Loucy (cell line): ENCODE results near the gene TGFB2.

Source experiments
- H2AFZ ChIP-seq: fragments of 200-600 bp; sonication (generic); 2 replicates; pipeline ENCODE4 v1.6.0; 2016; ENCODE audit warnings: antibody characterized with exemption, mild to moderate bottlenecking, low read length, moderate library complexity
- H3F3A ChIP-seq: fragments of 200-600 bp; 2 replicates; pipeline ENCODE4 v1.6.0; 2016; ENCODE audit warnings: antibody characterized with exemption, low read depth, mild to moderate bottlenecking
- H3K27me3 ChIP-seq: fragments of 200-600 bp; sonication (generic); 2 replicates; pipeline ENCODE4 v1.6.1; 2014; ENCODE audit warnings: low read length, mild to moderate bottlenecking; ENCODE audit not compliant: insufficient read depth, poor library complexity, severe bottlenecking
- H3K36me3 ChIP-seq: fragments of 200-600 bp; sonication (generic); 2 replicates; pipeline ENCODE4 v1.6.1; 2016; ENCODE audit warnings: low read length; ENCODE audit not compliant: insufficient read depth
- H3K4me1 ChIP-seq: fragments of 200-600 bp; sonication (generic); 2 replicates; pipeline ENCODE4 v1.5.1; 2014; ENCODE audit warnings: low read length, mild to moderate bottlenecking; ENCODE audit not compliant: insufficient read depth, poor library complexity, severe bottlenecking
- H3K4me2 ChIP-seq: fragments of 200-600 bp; sonication (generic); 2 replicates; pipeline ENCODE4 v1.6.0; 2014; ENCODE audit warnings: antibody characterized with exemption, low read length, low read depth, mild to moderate bottlenecking; ENCODE audit not compliant: poor library complexity, severe bottlenecking
- H3K4me3 ChIP-seq: fragments of 200-600 bp; sonication (generic); 2 replicates; pipeline ENCODE4 v1.5.1; 2014; ENCODE audit warnings: low read length, mild to moderate bottlenecking, mixed read lengths; ENCODE audit not compliant: poor library complexity, severe bottlenecking
- H3K79me2 ChIP-seq: fragments of 200-600 bp; sonication (generic); 2 replicates; pipeline ENCODE4 v1.6.1; 2014; ENCODE audit warnings: low read length; ENCODE audit not compliant: insufficient read depth
- H3K9ac ChIP-seq: fragments of 200-600 bp; sonication (generic); 2 replicates; pipeline ENCODE4 v1.6.0; 2014; ENCODE audit warnings: mild to moderate bottlenecking, low read depth, low read length, moderate library complexity; ENCODE audit not compliant: poor library complexity, severe bottlenecking
- H3K9me2 ChIP-seq: fragments of 200-600 bp; sonication (generic); replicated peaks from 2 replicates; pipeline ENCODE4 v1.6.1; 2016; ENCODE audit warnings: low read depth, low read length, mixed read lengths
- H3K9me3 ChIP-seq: fragments of 200-600 bp; sonication (generic); 2 replicates; pipeline ENCODE4 v1.6.1; 2014; ENCODE audit warnings: mild to moderate bottlenecking, antibody characterized with exemption, low read length, low read depth; ENCODE audit not compliant: insufficient read depth
- H4K20me1 ChIP-seq: fragments of 200-600 bp; sonication (generic); 2 replicates; pipeline ENCODE4 v1.6.0; 2014; ENCODE audit warnings: antibody characterized with exemption, low read length, mild to moderate bottlenecking; ENCODE audit not compliant: insufficient read depth, poor library complexity, severe bottlenecking
- EZH2phosphoT487 ChIP-seq: fragments of 200-600 bp; IDR thresholded peaks from 2 replicates; pipeline ENCODE4 v1.6.1; 2018; ENCODE audit warnings: antibody characterized with exemption, mild to moderate bottlenecking, moderate library complexity, borderline replicate concordance
- TF ChIP-seq, protein P1 (sequence below): fragments of 200-600 bp; sonication (generic); conservative IDR thresholded peaks from 2 replicates; pipeline ENCODE4 v1.5.1; 2014; ENCODE audit warnings: mild to moderate bottlenecking, antibody characterized with exemption, low read length

The TGFB2 gene

DNA sequence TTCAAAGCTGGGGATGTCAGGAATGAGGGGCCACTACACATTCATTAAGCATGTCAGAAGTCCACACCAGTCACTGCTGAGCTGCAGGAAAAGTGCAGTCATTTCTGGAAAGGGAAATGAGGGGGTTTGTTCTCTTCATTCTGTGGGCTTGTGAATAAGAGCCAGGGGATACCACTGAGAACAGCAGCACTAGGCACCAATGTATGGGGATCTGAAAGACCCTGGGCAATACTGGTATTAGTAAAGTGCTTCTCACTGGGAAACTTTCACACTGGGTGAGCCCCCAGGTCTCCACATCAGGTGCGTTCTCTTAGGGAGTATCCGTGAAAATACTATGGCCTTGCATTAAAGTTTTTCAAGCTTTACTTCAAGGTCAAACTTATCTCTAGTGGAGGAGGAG is 49.9 kb downstream of the TGFB2 start:
- no peak overlapping the region for H3K4me2 ChIP-seq
- no peaks in the 10 kb centered on the region for H3F3A ChIP-seq
- no peaks in the 10 kb centered on the region for H3K79me2 ChIP-seq
- no peak overlapping the region for H3K4me3 ChIP-seq
- TF ChIP-seq EZH2phosphoT487, result no peak
- TF ChIP-seq, protein P1, sequence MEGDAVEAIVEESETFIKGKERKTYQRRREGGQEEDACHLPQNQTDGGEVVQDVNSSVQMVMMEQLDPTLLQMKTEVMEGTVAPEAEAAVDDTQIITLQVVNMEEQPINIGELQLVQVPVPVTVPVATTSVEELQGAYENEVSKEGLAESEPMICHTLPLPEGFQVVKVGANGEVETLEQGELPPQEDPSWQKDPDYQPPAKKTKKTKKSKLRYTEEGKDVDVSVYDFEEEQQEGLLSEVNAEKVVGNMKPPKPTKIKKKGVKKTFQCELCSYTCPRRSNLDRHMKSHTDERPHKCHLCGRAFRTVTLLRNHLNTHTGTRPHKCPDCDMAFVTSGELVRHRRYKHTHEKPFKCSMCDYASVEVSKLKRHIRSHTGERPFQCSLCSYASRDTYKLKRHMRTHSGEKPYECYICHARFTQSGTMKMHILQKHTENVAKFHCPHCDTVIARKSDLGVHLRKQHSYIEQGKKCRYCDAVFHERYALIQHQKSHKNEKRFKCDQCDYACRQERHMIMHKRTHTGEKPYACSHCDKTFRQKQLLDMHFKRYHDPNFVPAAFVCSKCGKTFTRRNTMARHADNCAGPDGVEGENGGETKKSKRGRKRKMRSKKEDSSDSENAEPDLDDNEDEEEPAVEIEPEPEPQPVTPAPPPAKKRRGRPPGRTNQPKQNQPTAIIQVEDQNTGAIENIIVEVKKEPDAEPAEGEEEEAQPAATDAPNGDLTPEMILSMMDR, result no peak
- H4K20me1 ChIP-seq, result no peaks in the 10 kb centered on the region
- no peaks in the 10 kb centered on the region for H3K4me1 ChIP-seq
- H3K9me2 ChIP-seq, result no peaks in the 10 kb centered on the region
- H3K27me3 ChIP-seq, result peaks cover 4% of the 10 kb centered on the region
- no peak overlapping the region for H2AFZ ChIP-seq
- no peak overlapping the region for H3K9ac ChIP-seq
- H3K9me3 ChIP-seq, result no peaks in the 10 kb centered on the region
- no peaks in the 10 kb centered on the region for H3K36me3 ChIP-seq

DNA sequence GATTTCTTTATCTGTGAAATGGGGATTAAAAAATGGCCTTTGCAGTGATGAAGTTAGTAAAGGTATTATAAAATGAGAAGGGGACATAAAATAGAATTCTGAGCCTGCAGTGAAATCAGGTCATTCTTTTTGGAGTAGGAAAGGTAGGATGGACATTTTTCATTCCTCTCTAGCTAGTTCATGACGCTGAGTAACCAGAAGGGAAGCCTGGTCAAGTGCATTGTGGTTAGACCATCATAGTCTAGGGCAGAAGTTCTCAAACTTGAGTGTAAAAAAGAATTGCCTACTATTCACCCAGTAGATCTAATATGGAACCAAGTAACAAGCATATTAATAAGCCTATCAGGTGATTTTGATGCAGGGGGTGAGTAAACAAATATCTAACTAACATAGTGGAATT is 50.8 kb downstream of the TGFB2 start:
- no peak overlapping the region for H3K4me2 ChIP-seq
- no peak for TF ChIP-seq EZH2phosphoT487
- TF ChIP-seq, protein P1, result no peak

GRCh38 chr1:218397752-218398339 is 52.7 kb downstream of the TGFB2 start:
- H3K79me2 ChIP-seq, result no peaks in the 10 kb centered on the region
- no peaks in the 10 kb centered on the region for H3K4me1 ChIP-seq
- H2AFZ ChIP-seq, result no peak overlapping the region
- H3F3A ChIP-seq, result no peaks in the 10 kb centered on the region
- no peak overlapping the region for H3K9ac ChIP-seq
- TF ChIP-seq EZH2phosphoT487, result no peak
- TF ChIP-seq, protein P1, result no peak
- no peaks in the 10 kb centered on the region for H3K36me3 ChIP-seq
- H3K4me2 ChIP-seq, result no peak overlapping the region
- H4K20me1 ChIP-seq, result no peaks in the 10 kb centered on the region
- H3K9me3 ChIP-seq, result no peaks in the 10 kb centered on the region
- no peaks in the 10 kb centered on the region for H3K9me2 ChIP-seq
- H3K27me3 ChIP-seq, result no peaks in the 10 kb centered on the region
- no peak overlapping the region for H3K4me3 ChIP-seq

More for the DNA sequence above, 50.8 kb downstream of the TGFB2 start:
- Histone ChIP-seq H3K9ac (no peak overlapping the region), H2AFZ (no peak overlapping the region), H3K9me3 (no peaks in the 10 kb centered on the region), H4K20me1 (no peaks in the 10 kb centered on the region), H3K36me3 (no peaks in the 10 kb centered on the region), H3K27me3 (no peaks in the 10 kb centered on the region), H3K79me2 (no peaks in the 10 kb centered on the region), H3K9me2 (no peaks in the 10 kb centered on the region), H3F3A (no peaks in the 10 kb centered on the region), H3K4me3 (no peak overlapping the region), H3K4me1 (no peaks in the 10 kb centered on the region)
